Stimulated activated CD4-positive, alpha-beta T cell treated with anti-CD3 and anti-CD28 coated beads, Interleukin-15, amount 100 ng/mL, for 1 hour (primary cell): Measurements from ENCODE around the gene KRTAP10-11.
"Not testable (repeated sequence)": the region's sequence is repeated elsewhere in the genome, so short reads cannot be mapped to it uniquely, and the experiment has no call there.

Source experiments
- DNase-seq, 2 donors: peaks; one replicate each; pipeline ENCODE4 v3.0.0-alpha.2; 2020; ENCODE audit warnings: low read depth in 1 of 2, low spot score in 1 of 2

Gene KRTAP10-11

DNA sequence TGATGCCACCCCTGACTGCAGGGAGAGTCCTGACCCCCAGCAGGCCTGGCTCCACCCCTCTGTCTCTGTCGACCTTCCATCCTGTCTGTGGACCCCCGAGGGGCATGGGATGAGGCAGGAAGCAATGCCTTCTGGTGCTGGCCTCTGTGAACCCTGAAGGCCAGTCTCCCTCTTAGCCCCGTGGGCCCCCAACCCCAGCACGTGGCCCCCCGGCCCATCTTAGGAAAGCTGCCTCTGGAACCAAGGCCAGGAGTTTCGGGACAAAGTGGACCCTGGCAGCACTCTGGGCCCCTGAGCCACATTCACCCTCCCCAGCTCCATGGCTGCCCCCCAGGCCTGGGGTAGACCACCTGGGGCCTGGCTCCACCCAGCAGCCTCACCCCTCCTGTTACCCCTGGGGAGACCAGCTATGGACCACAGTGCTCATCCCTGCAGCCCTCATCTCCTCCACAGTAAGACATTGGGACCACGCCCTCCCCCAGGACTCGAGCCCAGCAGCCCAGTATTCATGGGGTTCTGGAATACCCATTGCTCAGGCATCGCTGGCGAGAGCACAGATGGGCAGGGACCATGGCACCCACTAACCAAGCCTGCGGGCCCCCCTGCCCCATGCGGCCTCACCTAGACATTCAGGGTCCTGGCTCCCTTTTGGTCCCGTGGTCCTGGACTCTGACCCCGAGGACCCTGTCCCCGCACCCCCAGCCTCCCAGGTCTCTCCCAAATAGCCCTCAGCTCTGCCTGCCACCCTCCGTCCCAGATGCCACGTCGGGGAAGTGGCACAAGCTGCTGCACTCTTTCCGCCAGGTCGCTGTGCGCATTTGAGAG, 7.5 kb upstream of the KRTAP10-11 start:
- not testable (repeated sequence) for DNase-seq

DNA sequence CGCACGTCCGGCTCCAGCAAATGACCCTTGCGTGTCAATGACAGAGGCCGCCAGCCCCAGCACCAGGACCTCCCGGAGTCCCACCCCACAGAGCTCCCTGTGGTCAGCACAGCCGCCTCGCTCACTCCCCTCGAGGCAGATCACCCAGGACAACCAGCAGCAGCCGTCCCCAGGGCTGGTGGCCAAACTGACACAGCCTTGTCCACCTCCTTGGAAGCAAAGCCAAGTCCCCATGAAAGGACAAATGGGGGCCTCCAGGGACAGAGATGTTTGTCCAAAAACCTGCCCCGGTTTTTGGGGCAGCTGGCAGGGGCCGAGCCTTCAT, 6.9 kb upstream of the KRTAP10-11 start:
- no peak for DNase-seq

DNA sequence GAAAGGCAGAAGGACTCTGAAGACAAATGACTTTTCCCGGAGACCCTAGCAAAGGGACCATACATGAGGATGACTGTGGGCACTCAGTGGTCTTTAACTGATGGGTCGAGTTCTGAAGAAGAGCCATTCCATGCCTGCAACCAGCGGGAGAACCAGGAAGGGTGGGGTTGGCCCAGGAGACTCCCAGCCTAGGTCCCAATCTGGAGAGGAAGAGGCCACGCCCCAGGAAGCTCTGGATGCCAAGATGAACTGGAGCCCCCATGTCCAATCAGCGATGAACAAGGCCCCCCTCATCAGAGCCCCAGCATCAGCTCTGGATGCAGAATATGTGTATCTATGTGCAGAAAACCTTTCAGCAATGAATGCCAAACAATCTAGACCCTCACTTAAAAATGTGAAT, 5.5 kb upstream of the KRTAP10-11 start:
- no peak for DNase-seq

DNA sequence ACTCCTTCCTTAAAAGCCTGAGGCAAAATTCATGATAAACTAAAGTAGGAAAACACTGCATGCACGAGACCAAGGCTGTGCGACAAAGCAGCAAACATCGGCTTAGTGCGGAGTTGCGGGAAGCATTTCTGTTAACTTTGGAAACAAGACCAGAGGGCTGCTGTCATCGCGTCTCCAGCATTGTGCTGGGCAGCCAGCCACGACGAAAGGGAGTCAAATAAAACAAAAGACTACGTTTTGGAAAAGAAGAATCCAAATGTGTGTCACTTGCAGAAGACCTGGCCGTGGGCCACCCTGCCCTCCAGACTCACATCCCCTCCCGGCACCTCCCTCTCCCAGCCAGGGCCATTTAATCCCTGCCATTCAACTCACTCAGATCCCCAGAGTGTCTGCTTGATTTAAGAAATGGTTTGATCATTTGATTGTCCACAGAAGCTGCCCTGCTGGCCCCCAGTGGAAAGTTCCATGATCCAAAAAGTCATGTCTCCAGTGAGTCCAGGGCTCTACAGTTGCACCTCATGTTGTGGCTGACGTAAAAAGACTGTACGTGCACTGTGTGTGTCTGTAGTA, 2.4 kb upstream of the KRTAP10-11 start:
- no peak for DNase-seq

DNA sequence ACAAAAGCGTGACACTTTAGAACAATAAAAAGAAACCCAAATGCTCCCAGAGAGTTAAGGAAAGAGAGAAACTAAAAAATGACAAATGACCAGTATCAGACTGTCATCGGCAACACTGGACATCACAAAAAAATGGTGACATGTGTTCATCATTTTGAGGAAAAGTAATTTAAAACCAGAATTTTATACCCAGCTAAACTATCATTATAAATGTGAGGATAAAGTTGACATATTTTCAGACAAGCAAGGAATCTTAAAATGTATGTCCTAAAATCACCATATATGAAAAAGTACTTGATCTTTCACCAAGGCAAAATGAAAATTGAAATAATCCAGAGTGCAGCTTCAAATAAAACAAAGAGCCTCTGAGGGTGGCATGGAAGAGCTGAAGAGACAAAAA, 1.3 kb upstream of the KRTAP10-11 start:
- no peak for DNase-seq

DNA sequence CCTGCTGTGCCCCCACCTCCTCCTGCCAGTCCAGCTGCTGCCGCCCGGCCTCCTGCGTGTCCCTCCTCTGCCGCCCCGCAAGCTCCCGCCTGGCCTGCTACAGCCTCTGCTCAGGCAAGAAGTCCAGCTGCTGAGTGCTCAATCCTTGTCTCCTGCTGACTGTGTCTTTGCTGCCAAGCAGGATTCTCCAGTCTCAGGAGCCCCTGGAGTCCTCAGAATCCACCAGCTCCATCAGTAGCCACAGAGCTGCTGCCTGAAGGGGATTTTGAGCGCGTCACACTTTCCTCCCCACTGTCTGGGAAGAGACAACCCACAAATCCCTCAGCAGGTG, 973 bp downstream of the KRTAP10-11 start:
- DNase-seq: no peak

DNA sequence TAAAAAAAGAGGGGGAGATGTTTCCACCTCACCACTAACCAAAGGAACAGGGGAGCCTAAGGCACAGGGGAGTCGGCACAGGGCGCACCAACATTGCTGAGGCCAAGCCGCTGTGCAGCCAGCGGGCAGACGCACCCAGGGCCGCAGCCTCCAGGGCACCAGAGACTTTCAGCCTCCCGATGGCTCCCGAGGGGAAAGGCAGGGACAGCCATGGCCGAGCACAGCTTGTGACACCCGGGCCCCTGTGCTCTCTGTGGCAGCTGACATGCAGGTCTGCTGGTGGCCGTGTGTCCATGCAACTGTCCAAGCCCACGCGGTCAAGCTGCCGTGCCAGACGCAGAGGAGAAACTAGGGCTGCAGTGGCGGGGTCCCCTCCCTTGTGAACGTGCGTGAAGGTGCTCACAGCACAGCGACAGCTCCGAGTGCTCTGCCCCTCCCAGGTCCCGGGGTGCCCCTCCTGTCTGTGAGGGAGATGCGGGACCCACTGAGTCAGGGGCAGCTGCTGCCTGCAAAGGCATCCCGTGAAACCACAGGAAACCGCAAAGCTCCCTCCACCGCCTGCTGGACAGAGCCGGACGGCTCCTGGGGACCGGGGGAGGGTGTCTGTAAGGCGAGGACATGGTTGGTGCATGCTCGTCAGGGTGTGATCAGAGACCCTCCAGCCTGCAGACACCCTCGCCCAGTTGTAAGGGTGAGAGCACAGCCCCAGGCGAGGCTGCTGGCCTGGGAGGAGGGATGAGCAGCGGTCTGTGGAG, 2.5 kb downstream of the KRTAP10-11 start:
- DNase-seq: no peak

DNA sequence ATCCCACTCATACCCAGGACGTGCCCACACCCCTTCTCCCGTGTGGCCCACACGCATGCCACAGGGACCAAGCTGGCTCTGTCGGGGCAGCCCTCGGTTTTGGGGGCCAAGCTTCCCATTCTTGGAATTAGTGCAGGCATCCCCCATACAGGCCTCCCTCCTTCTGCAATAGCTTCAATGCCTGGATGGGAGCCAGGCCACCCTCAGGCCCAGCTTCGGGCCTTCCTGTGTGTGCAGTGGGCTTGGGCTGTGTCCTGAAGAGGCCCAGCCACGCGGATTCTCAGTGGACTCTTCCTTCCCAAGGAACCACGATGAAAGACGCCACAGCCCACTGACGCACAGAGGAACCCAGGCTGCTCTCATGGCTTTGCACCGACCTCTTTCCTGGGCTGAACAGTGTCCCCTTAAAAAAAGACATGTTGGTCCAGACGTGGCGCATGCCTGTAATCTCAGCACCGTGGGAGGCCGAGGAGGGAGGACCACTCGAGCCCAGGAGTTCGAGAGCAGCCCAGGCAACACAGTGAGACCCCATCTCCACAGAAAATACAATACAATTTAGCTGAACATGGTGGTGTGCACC, 3.4 kb downstream of the KRTAP10-11 start:
- DNase-seq: no peak

DNA sequence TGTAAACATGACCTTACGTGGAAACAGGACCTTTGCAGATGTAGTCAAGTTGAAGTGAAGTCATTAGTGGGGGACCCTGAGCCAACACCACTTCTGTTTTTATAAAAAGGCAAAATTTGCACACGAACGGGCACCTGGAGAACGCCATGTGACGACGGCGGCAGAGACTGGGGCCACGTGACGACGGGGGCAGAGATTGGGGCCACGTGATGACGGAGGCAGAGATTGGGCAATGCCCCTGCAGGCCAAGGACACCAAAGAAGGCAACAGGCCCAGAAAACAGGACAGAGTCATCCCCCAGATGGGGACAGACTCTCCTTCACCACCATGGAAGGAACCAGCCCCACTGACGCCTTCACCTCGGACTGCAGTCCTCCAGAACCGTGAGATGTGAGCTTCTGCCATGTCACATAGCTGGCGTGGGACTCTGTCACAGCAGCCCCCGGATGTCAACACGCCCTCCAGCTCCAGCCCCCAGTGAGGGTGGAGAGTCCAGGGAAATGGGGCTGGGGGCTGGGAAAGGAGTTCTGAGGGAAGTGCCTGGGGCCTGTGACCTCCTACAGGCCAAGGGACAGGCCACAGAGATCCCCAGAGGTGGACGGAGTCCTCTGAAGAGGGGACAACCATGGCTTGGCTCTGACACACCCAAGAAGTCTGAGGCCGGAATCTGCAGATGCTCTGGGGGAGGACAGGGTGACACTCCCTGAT, 4.2 kb downstream of the KRTAP10-11 start:
- DNase-seq: no peak

DNA sequence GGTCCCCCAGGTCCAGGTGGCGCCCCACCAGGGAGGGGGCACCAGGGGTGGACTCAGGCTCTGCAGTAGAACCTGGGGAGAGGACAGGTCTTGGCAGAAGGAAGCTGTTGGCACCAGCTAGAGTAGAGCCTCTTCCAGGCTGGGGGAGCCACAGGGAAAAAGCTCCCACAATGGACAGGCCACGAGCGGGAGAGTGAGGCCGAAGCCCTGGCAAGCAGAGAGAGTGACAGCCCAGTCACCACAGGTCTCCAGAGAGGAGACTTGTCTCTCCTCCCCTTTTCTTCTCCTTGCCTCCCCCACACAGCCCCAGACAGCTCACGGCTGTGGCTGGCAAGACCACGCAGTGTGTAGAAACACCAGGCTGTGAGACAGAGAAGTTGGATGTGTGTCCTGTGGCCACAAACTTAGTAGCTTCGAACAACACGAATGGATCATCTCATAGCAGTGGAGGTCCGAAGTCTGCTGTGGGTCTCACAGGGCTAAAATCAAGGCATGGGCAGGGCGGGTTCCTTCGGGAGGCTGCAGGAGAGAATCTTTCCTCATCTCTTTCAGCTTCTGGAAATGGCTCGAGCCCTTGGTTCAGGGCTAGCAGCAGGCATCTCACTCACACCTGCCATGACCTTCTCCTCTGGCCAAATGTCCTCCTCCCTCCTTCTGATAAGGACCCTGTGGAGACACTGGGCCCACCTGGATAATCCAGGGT, 4.9 kb downstream of the KRTAP10-11 start:
- DNase-seq: no peak

DNA sequence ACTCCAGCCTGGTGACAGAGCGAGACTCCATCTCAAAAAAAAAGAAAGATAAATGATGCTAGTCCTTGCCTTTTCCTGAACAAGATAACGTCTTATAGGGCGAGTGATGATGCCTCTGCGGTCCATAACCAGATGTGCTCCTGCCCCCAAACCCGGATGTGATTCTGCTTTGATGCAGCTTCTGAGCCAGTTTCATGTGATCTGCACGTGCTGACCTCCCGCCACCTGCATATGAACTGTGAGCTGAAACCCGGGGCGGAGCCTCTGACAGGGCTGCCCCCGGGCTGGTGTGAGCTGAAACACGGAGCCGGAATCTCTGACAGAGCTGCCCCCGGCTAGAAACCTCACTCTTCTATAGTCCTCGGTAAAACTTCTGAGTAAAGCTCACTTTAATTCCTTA, 6.9 kb downstream of the KRTAP10-11 start:
- DNase-seq: no peak

DNA sequence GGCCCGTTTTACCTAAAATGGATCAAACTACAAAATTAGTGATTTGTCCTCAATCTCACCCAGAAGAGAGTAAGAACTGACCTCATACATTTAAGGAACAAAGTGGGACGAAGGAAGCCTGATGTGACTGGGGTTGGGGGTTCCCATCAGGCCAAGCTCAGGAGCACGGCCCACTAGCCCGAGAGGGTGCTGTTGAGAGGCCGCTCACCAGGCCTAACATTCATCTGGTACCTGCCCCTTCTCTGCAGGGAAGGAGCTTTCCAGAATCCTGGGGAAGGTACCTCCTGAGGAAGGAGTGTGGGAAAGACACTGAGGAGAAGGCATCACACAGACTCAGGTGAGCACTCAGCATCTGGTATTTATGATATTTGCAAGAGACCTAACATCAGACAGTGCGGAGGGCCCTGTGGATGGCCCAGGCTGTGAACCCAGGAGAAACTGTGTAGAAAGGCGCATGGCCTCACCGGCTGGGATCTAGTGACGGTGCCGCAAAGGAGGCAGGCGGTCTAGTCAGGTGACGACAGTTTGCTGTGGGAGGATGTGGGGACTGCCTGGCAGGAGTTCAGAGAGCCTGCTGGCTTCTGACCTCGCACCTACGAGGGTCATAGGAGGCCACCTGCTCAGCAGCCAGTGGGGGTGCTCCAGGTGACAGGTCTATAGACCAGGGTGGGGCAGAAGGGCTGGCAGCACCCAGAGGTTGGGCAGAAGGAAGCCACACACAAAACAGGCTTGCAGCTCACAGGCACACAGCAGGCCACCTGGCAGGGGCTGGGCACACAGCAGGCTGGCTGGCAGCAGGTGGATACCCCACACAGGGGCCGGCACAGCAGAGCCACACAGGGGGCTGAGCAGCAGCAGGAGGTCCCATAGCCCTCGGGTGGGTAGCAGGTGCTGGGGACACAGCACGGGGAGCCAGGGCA, 7.7 kb downstream of the KRTAP10-11 start:
- DNase-seq: peak in 1 of 2 donors; percentile 35

DNA sequence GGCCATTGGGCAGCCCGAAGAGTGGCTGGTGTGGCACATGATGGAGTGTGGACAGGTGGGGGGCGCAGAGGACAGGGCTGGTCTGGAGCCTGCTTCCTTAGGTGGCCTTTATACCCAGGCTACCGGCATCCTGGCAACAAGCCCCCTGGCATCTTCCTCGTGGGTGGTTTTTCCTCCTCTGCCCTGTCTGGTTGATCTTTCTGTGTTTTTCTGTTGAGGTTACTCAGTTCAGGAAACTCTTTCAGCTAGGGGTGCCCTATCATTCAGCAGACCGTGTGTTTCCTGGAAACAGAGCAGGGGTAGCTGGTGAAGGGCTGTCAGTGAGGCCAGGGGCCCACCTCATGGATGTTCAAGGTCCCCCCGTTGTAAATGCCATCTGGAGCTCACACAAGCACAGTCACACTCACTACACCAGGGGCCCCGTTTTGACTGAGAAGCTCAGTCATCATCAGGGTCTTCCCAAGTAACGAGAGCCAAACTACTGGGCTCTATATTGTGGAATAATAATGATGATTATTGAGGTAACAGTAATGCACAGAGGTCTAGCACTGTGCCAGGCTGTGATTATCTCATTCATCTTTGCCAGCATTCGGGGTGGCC, 8.5 kb downstream of the KRTAP10-11 start, which contains the start of gene KRTAP12-4:
KRTAP12-4 (minus strand) TSS at position 84 of the 600 bp plus-strand sequence; CDS start at position 39, 45 bp downstream.
- no peak for DNase-seq

DNA sequence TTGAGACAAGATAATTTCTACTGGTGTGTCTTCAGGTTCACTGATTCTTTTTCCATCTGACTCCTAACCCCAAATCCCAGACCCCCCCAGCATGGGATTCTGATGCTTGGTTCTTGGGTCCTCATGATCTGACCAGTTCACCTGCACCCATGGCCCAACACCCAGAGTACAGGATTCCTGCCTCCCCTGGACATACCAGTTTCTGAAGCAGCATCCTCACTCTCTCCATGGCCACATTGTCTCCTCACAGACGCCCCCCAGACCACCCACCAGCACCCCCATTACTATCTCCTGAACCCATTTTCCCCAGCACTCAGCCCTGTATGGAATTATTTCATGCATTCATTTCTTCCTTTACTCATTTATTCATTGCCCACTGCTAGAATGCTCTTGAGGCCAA, 10.7 kb downstream of the KRTAP10-11 start:
- DNase-seq: no peak

DNA sequence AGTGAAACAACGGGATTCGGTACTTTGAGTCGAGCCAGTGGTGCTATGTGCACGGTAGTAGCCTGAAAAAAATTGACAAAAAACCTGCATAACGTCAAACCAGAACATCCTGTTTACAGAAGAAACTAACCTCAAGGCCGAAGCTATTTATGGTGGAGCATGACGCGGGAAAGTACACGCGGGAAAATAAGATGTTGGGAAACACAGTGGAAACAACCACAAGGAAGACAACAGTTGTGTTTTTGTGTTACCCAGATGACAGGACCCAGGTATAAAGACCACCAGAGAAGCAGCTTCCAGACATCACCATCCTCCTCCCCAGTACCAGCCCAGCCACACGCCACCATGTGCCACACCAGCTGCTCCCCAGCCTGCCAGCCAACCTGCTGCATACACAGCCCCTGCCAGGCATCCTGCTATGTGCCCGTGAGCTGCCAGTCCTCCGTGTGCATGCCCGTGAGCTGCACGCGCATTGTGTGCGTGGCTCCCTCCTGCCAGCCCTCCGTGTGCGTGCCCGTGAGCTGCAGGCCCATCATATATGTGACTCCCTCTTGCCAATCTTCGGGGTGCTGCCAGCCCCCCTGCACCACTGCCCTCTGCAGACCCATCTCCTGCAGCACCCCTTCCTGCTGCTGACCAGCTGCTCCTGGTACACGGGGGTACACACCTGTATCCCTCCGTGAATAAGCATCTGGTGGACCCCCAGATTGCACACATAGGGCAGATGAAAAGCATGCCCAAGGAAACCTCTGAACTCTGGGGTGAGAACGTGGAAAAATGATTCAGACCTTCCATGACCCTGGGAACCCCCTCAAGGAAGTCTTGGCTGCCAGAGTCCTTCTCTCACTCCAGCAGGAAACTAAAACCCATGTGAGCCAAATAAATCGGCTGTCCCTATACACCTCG, 11.7 kb downstream of the KRTAP10-11 start, which contains the start of gene KRTAP12-3:
KRTAP12-3 (plus strand) TSS at position 298 of the 906 bp plus-strand sequence; CDS start at position 346, 48 bp downstream.
- no peak for DNase-seq

DNA sequence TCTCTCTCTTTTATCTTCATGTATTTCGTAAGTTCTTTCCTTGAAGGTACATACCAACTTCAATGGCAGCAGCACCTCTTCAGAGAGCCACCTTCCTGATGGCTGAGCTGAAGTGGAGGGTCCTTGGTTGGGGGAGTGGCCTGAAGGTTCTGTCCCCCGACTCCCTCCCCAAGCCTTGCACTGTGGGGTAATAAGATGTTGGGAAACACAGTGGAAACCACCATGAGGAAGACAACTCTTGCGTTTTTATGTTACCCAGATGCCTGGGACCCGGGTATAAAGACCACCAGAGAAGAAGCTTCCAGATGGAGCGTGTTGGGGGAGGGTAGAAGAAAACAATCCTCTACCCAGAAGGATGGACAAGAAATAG, 12.3 kb downstream of the KRTAP10-11 start:
- DNase-seq: no peak

DNA sequence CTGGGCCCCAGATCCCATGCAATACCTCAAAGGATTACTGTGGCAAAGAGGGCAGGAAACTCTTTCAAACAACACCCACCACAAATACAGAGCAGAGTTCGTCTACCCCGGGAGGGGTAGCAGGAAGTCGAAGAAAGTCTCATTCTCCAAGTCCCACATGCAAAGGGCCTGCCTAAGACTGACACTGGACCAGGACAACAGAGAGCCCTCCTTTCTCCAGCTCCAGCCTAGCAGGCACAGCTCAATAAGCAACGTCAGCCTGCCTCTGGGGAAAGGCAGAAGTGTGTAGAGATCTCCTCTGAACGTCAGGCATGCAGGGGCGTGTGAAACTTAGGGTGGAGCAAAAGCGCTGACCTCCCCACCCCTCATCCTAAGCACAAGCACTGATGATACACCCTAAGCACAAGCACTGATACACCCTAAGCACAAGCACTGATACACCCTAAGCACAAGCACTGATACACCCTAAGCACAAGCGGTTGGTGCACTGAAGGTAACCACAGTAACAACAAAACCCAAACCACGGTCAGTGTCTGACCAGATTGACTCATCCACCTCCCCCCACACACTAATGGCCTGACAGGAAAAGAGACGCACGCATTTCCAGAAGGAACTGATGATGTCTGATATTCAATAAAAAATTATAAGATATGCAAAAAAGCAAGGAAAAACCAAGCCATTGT, 12.8 kb downstream of the KRTAP10-11 start:
- no peak for DNase-seq

DNA sequence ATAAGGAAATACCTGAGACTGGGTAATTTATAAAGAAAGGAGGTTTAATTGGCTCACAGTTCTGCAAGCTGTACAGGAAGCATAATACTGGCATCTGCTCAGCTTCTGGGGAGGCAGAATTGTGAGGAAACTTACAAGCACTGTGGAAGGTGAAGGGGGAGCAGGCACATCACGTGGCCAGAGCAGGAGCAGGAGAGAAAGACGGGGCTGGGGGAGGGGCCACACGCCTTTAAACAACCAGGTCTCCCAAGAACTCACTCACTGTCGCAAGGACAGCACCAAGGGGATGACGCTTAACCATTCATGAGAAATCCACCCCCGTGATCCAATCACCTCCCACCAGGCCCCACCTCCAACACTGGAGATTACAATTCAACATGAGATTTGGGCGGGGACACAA, 15.4 kb downstream of the KRTAP10-11 start:
- not testable (repeated sequence) for DNase-seq
